DND-41 (cell line): ENCODE measurements around the gene CDK5.

Experiments
- ATAC-seq: fragments of 200-7000 bp; cut with Tn5 transposase; 3 replicates; pipeline ENCODE4 v1.9.1; 2021; ENCODE audit warnings: low read depth; ENCODE audit not compliant: insufficient read depth
- DNase-seq: peaks from one replicate; pipeline ENCODE4 v3.0.0-alpha.2; 2020
- H2AFZ ChIP-seq: 2 replicates; pipeline ENCODE4 v1.6.0; 2012; ENCODE audit warnings: low read depth, low read length
- H3K27ac ChIP-seq: 2 replicates; pipeline ENCODE4 v1.5.1; 2012; ENCODE audit warnings: low read length, inconsistent platforms
- H3K27me3 ChIP-seq: fragments of 200-600 bp; sonication (generic); 2 replicates; pipeline ENCODE4 v1.6.0; 2012; ENCODE audit warnings: low read length, mild to moderate bottlenecking, inconsistent platforms; ENCODE audit not compliant: insufficient read depth, poor library complexity
- H3K36me3 ChIP-seq: 2 replicates; pipeline ENCODE4 v1.5.1; 2012; ENCODE audit warnings: low read length, inconsistent platforms; ENCODE audit not compliant: insufficient read depth
- H3K4me1 ChIP-seq: 2 replicates; pipeline ENCODE4 v1.5.1; 2012; ENCODE audit warnings: mild to moderate bottlenecking, low read length; ENCODE audit not compliant: insufficient read depth
- H3K4me2 ChIP-seq: 2 replicates; pipeline ENCODE4 v1.6.0; 2012; ENCODE audit warnings: mild to moderate bottlenecking, moderate library complexity, low read length, inconsistent platforms; ENCODE audit not compliant: insufficient read depth
- H3K4me3 ChIP-seq, 2 experiments: fragments of 200-600 bp in 1 of 2; shearing (Covaris generic) in 1 of 2; 2 replicates each; pipeline ENCODE4 v1.5.1; 2012 to 2016; ENCODE audit warnings: inconsistent platforms in 2 of 2, low read length in 2 of 2, mild to moderate bottlenecking in 2 of 2, low read depth in 1 of 2, moderate library complexity in 1 of 2
- H3K79me2 ChIP-seq: 2 replicates; pipeline ENCODE4 v1.6.0; 2012; ENCODE audit warnings: low read length, inconsistent platforms; ENCODE audit not compliant: insufficient read depth
- H3K9ac ChIP-seq: 2 replicates; pipeline ENCODE4 v1.6.0; 2012; ENCODE audit warnings: low read depth, mild to moderate bottlenecking, inconsistent platforms, low read length, moderate library complexity
- H3K9me3 ChIP-seq: 2 replicates; pipeline ENCODE4 v1.5.1; 2012; ENCODE audit warnings: low read length, moderate library complexity, mild to moderate bottlenecking, inconsistent platforms; ENCODE audit not compliant: insufficient read depth, severe bottlenecking
- H4K20me1 ChIP-seq: 2 replicates; pipeline ENCODE4 v1.6.0; 2012; ENCODE audit warnings: low read length; ENCODE audit not compliant: insufficient read depth
- CTCF ChIP-seq: IDR thresholded peaks from 2 replicates; pipeline ENCODE4 v1.5.1; 2012; ENCODE audit warnings: borderline replicate concordance, low read length, moderate library complexity, mild to moderate bottlenecking; ENCODE audit not compliant: poor library complexity, severe bottlenecking; ENCODE audit errors: extremely low read depth
- EZH2 ChIP-seq: IDR thresholded peaks from 3 replicates; pipeline ENCODE4 v1.6.1; 2012; ENCODE audit warnings: borderline replicate concordance, low read depth, mild to moderate bottlenecking, moderate library complexity, low read length, inconsistent platforms; ENCODE audit not compliant: severe bottlenecking

The CDK5 gene

GRCh38 chr7:151035902-151036301, 21.8 kb downstream of the CDK5 start:
- 0 out of 2 replicates have a peak, but pooled peaks cover 9% of the 10 kb centered on the region for H4K20me1 ChIP-seq
- peaks cover 56% of the 10 kb centered on the region for H3K36me3 ChIP-seq
- no peaks in the 10 kb centered on the region for H3K27me3 ChIP-seq
- peaks cover 7% of the 10 kb centered on the region; the same call in 1 of the 2 replicates for H3K79me2 ChIP-seq
- H3K9ac ChIP-seq: no peak overlapping the region
- H3K4me1 ChIP-seq: no peaks in the 10 kb centered on the region
- ATAC-seq (no peak), DNase-seq (no peak)
- H3K9me3 ChIP-seq: no peaks in the 10 kb centered on the region
- no peak for TF ChIP-seq CTCF
- no peak for TF ChIP-seq EZH2
- no peak overlapping the region for H3K4me2 ChIP-seq
- H3K4me3 ChIP-seq: no peak overlapping the region
- no peak overlapping the region for H3K27ac ChIP-seq
- H2AFZ ChIP-seq: no peak overlapping the region

- Histone ChIP-seq H3K4me2 (no peak overlapping the region), H3K4me1 (peaks cover under 1% of the 10 kb centered on the region; the same call in 1 of the 2 replicates), H3K36me3 (peaks cover 56% of the 10 kb centered on the region), H2AFZ (no peak overlapping the region), H4K20me1 (0 out of 2 replicates have a peak, but pooled peaks cover 11% of the 10 kb centered on the region), H3K79me2 (peaks cover 9% of the 10 kb centered on the region; the same call in 1 of the 2 replicates), H3K4me3 (no peak overlapping the region), H3K27ac (no peak overlapping the region), H3K9me3 (no peaks in the 10 kb centered on the region), H3K9ac (no peak overlapping the region), H3K27me3 (no peaks in the 10 kb centered on the region)
- TF ChIP-seq EZH2: no peak
- no peak for TF ChIP-seq CTCF
- ATAC-seq (no peak), DNase-seq (no peak)
Observed at GRCh38 chr7:151035026-151035717, 22.5 kb downstream of the CDK5 start.

- ATAC-seq: no peak
- Histone ChIP-seq H3K9me3 (no peaks in the 10 kb centered on the region), H3K4me3 (no peak overlapping the region), H3K4me1 (peaks cover 8% of the 10 kb centered on the region), H3K79me2 (peaks cover 15% of the 10 kb centered on the region), H3K36me3 (peaks cover 56% of the 10 kb centered on the region), H3K27me3 (no peaks in the 10 kb centered on the region), H3K9ac (no peak overlapping the region), H3K4me2 (no peak overlapping the region), H4K20me1 (0 out of 2 replicates have a peak, but pooled peaks cover 11% of the 10 kb centered on the region), H3K27ac (no peak overlapping the region), H2AFZ (no peak overlapping the region)
- no peak for TF ChIP-seq CTCF
- no peak for TF ChIP-seq EZH2
- no peak for DNase-seq
Observed at GRCh38 chr7:151034312-151035025, 23.2 kb downstream of the CDK5 start.
